Measurements from ENCODE around the gene INO80C. TPM values are rescaled to one million over a fixed set of nuclear protein-coding genes. Genes with fewer than 3 reads are reported as not detected.

The INO80C gene
- total and polyA plus RNA-seq, 2 of the 4 experiments (the other 2 are of a cell fraction), result 5.6 to 17.1 TPM

DNA sequence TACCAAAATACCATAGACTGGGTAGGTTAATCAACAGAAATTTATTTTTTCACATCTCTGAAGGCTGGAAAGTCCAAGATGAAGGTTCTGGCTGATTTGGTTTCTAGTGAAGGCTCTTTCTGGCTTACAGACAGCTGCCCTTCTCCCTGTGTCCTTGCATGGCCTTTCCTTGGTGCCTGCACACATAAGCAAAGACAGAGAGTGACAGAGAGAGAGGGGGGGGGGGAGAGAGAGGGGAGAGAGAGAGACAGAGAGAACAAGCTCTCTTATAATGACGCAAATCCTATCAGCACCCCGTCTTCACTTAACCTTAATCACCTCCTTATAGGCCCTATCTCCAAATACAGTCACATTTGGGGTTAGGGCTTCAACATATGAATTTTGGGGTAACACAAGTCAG lies 53.9 kb downstream of the INO80C start:
- no peak overlapping the region for H2BK5ac ChIP-seq (ENCODE audit: low read depth, low read length, poor library complexity, severe bottlenecking)
- H4K20me1 ChIP-seq (ENCODE audit: insufficient read depth, low read length), result no peaks in the 10 kb centered on the region
- ChIA-PET CTCF (no interaction called here), POLR2A (ENCODE audit: unreplicated experiment) (interaction anchor here (0.6 kb wide), 1 partner anchor 57 kb away, joined by 3 read pairs; no protein-coding TSS in a partner anchor)
- no peak overlapping the region for H3K4me2 ChIP-seq (ENCODE audit: low read depth, low read length)
- H2BK15ac ChIP-seq (ENCODE audit: low read depth, low read length), result no peak overlapping the region
- no peak overlapping the region for H2AK5ac ChIP-seq (ENCODE audit: low read depth, low read length)
- DNase-seq (no peak), ATAC-seq (ENCODE audit: low read depth) (no peak)
- H3K4me1 ChIP-seq (ENCODE audit: control insufficient read depth, insufficient read depth, low read length), result peaks cover 2% of the 10 kb centered on the region; the same call in 1 of the 2 replicates
- H3K23ac ChIP-seq (ENCODE audit: low read depth, low read length), result no peak overlapping the region
- H4K5ac ChIP-seq (ENCODE audit: low read depth, low read length), result no peak overlapping the region
- no peak overlapping the region for H2BK120ac ChIP-seq (ENCODE audit: low read depth, low read length)
- no peak overlapping the region for H3K27ac ChIP-seq (ENCODE audit: insufficient read depth, low read length)
- no peak overlapping the region for H3K9ac ChIP-seq (ENCODE audit: low read depth, low read length)
- no peak overlapping the region for H2AFZ ChIP-seq (replicated peaks; ENCODE audit: low read length, poor library complexity)
- no peaks in the 10 kb centered on the region; the same call in 1 of the 2 replicates for H3K9me1 ChIP-seq (ENCODE audit: insufficient read depth, low read length)
- in situ Hi-C loops (cut with MboI; ENCODE audit: low sequenced_read_pairs), result no loop called here
- no TSS peak for BruUV-seq (replicated peaks)
- H3K4ac ChIP-seq (ENCODE audit: low read depth, low read length), result no peak overlapping the region
- no peak overlapping the region for H3K18ac ChIP-seq (ENCODE audit: low read depth, low read length)
- no peak overlapping the region for H2BK20ac ChIP-seq (ENCODE audit: low read depth, low read length)
- no CpG with 5 or more reads among the region's 2 CpGs for WGBS, 2 experiments (ENCODE audit: extremely low coverage in 2 of 2, insufficient read length in 1 of 2)
- H3K27me3 ChIP-seq (ENCODE audit: control insufficient read depth, insufficient read depth, low read length), result peaks cover 5% of the 10 kb centered on the region
- H4K8ac ChIP-seq (ENCODE audit: low read depth in 2 of 2, low read length in 2 of 2), result no peak overlapping the region
- intact Hi-C loops (cut with micrococcal nuclease), result no loop called here
- H4K91ac ChIP-seq (ENCODE audit: insufficient read depth, low read depth, low read length), result no peak overlapping the region
- H3K36me3 ChIP-seq (ENCODE audit: control insufficient read depth, insufficient read depth, low read length), result no peaks in the 10 kb centered on the region
- no peak overlapping the region for H3K56ac ChIP-seq (ENCODE audit: extremely low read depth, insufficient read depth, low read length)
- no peak overlapping the region for H3K14ac ChIP-seq (replicated peaks; ENCODE audit: low read depth, low read length)
- H2AK9ac ChIP-seq (replicated peaks; ENCODE audit: low read depth, low read length, poor library complexity), result no peak overlapping the region
- no peaks in the 10 kb centered on the region for H3K9me3 ChIP-seq (ENCODE audit: control insufficient read depth, insufficient read depth, low read length)
- TF ChIP-seq MAZ (IDR thresholded peaks at IDR 0.05; ENCODE audit: borderline replicate concordance, low read depth, low read length), result no peak
- TF ChIP-seq BHLHE40 (IDR thresholded peaks at IDR 0.05; ENCODE audit: low read depth, low read length), result no peak
- TF ChIP-seq, protein P1, sequence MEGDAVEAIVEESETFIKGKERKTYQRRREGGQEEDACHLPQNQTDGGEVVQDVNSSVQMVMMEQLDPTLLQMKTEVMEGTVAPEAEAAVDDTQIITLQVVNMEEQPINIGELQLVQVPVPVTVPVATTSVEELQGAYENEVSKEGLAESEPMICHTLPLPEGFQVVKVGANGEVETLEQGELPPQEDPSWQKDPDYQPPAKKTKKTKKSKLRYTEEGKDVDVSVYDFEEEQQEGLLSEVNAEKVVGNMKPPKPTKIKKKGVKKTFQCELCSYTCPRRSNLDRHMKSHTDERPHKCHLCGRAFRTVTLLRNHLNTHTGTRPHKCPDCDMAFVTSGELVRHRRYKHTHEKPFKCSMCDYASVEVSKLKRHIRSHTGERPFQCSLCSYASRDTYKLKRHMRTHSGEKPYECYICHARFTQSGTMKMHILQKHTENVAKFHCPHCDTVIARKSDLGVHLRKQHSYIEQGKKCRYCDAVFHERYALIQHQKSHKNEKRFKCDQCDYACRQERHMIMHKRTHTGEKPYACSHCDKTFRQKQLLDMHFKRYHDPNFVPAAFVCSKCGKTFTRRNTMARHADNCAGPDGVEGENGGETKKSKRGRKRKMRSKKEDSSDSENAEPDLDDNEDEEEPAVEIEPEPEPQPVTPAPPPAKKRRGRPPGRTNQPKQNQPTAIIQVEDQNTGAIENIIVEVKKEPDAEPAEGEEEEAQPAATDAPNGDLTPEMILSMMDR (conservative IDR thresholded peaks at IDR 0.05; ENCODE audit: low read depth, low read length), result no peak
- TF ChIP-seq RFX5 (IDR thresholded peaks at IDR 0.05; ENCODE audit: low read depth, low read length), result no peak
- TF ChIP-seq, protein P2, sequence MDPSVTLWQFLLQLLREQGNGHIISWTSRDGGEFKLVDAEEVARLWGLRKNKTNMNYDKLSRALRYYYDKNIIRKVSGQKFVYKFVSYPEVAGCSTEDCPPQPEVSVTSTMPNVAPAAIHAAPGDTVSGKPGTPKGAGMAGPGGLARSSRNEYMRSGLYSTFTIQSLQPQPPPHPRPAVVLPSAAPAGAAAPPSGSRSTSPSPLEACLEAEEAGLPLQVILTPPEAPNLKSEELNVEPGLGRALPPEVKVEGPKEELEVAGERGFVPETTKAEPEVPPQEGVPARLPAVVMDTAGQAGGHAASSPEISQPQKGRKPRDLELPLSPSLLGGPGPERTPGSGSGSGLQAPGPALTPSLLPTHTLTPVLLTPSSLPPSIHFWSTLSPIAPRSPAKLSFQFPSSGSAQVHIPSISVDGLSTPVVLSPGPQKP (IDR thresholded peaks at IDR 0.05; ENCODE audit: borderline replicate concordance, low read depth, low read length), result no peak
- no peak for TF ChIP-seq CHD1 (IDR thresholded peaks at IDR 0.05; ENCODE audit: low read depth, low read length)
- TF ChIP-seq RAD21 (IDR thresholded peaks at IDR 0.05; ENCODE audit: low read length), result no peak
- no peak for TF ChIP-seq POLR2A (IDR thresholded peaks at IDR 0.05; ENCODE audit: low read depth, low read length)
- TF ChIP-seq MAFK (IDR thresholded peaks at IDR 0.05; ENCODE audit: low read depth, low read length), result no peak
- TF ChIP-seq SMC3 (IDR thresholded peaks at IDR 0.05; ENCODE audit: low read depth, low read length), result no peak
- TF ChIP-seq, protein P3, sequence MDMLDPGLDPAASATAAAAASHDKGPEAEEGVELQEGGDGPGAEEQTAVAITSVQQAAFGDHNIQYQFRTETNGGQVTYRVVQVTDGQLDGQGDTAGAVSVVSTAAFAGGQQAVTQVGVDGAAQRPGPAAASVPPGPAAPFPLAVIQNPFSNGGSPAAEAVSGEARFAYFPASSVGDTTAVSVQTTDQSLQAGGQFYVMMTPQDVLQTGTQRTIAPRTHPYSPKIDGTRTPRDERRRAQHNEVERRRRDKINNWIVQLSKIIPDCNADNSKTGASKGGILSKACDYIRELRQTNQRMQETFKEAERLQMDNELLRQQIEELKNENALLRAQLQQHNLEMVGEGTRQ (IDR thresholded peaks at IDR 0.05; ENCODE audit: low read depth, low read length), result no peak
- no peak for TF ChIP-seq NFE2L2 (IDR thresholded peaks at IDR 0.05; ENCODE audit: low read depth, low read length)
- TF ChIP-seq FOS (IDR thresholded peaks at IDR 0.05; ENCODE audit: low read depth, low read length), result no peak
- TF ChIP-seq CEBPB (IDR thresholded peaks at IDR 0.05; ENCODE audit: low read depth, low read length), result no peak
- TF ChIP-seq MXI1 (IDR thresholded peaks at IDR 0.05; ENCODE audit: borderline replicate concordance, low read depth, low read length), result no peak
- no peak for TF ChIP-seq RCOR1 (IDR thresholded peaks at IDR 0.05; ENCODE audit: insufficient replicate concordance, low read length)
- H3K79me1 ChIP-seq (ENCODE audit: low read depth in 1 of 2, low read length in 2 of 2), result no peaks in the 10 kb centered on the region
- dilution Hi-C loops (cut with HindIII; ENCODE audit: low sequenced_read_pairs, unreplicated experiment), result no loop called here
- H3K4me3 ChIP-seq (ENCODE audit: insufficient read depth, low read depth, low read length), result no peak overlapping the region

All from IMR-90 (cell line).